ENCODE data around the gene RHOG. TPM values are rescaled to one million over a fixed set of nuclear protein-coding genes. Genes with fewer than 3 reads are reported as not detected.

Gene RHOG
- polyA plus RNA-seq, 1 experiment: 96.8 TPM

- no peak for DNase-seq (ENCODE audit: low read depth)
- peaks cover 15% of the 10 kb centered on the region for H3K36me3 ChIP-seq (ENCODE audit: control insufficient read depth, insufficient read depth, low read length)
- POLR2A ChIA-PET: no interaction called here
- no peak overlapping the region for H3K4me3 ChIP-seq (ENCODE audit: low read depth, low read length)
- TF ChIP-seq, protein P1, sequence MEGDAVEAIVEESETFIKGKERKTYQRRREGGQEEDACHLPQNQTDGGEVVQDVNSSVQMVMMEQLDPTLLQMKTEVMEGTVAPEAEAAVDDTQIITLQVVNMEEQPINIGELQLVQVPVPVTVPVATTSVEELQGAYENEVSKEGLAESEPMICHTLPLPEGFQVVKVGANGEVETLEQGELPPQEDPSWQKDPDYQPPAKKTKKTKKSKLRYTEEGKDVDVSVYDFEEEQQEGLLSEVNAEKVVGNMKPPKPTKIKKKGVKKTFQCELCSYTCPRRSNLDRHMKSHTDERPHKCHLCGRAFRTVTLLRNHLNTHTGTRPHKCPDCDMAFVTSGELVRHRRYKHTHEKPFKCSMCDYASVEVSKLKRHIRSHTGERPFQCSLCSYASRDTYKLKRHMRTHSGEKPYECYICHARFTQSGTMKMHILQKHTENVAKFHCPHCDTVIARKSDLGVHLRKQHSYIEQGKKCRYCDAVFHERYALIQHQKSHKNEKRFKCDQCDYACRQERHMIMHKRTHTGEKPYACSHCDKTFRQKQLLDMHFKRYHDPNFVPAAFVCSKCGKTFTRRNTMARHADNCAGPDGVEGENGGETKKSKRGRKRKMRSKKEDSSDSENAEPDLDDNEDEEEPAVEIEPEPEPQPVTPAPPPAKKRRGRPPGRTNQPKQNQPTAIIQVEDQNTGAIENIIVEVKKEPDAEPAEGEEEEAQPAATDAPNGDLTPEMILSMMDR (IDR thresholded peaks at IDR 0.05; ENCODE audit: insufficient read depth, low read depth, low read length): no peak
- no peaks in the 10 kb centered on the region for H3K27me3 ChIP-seq (ENCODE audit: control insufficient read depth, insufficient read depth, low read length)
- CTCF ChIA-PET: interaction anchor here (0.7 to 1.1 kb wide), 3 partner anchors 14 to 111 kb away, joined by 3 to 5 read pairs (median 3); no protein-coding TSS in a partner anchor
Observed at GRCh38 chr11:3830730-3831129, 10.0 kb downstream of the RHOG start.

DNA sequence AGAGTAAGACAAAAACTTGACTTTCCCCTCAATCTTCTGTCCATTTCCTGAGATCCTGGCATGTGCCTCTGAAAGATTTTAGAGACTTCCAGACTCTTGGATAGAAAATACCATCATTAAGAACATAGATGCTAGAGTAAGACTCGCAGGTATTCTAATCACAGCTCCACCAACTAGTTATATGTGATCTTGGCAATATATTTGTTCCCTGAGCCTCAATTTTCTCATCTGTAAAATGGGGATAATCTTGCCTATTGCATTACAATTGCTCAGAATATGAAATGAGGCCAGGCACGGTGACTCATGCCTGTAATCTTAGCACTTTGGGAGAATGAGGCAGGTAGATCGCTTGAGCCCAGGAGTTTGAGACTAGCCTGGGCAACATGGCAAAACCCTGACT is 10.7 kb downstream of the RHOG start:
- ChIA-PET POLR2A (no interaction called here), CTCF (no interaction called here)
- TF ChIP-seq, protein P1 (IDR thresholded peaks at IDR 0.05; ENCODE audit: insufficient read depth, low read depth, low read length): no peak
- no peak for DNase-seq (ENCODE audit: low read depth)
- peaks cover 17% of the 10 kb centered on the region for H3K36me3 ChIP-seq (ENCODE audit: control insufficient read depth, insufficient read depth, low read length)
- no peak overlapping the region for H3K4me3 ChIP-seq (ENCODE audit: low read depth, low read length)
- H3K27me3 ChIP-seq (ENCODE audit: control insufficient read depth, insufficient read depth, low read length): no peaks in the 10 kb centered on the region

GRCh38 chr11:3827434-3828186 is 13.1 kb downstream of the RHOG start:
- Histone ChIP-seq H3K36me3 (ENCODE audit: control insufficient read depth, insufficient read depth, low read length) (peaks cover 20% of the 10 kb centered on the region), H3K27me3 (ENCODE audit: control insufficient read depth, insufficient read depth, low read length) (no peaks in the 10 kb centered on the region), H3K4me3 (ENCODE audit: low read depth, low read length) (no peak overlapping the region)
- CTCF ChIA-PET: interaction anchor here (1.7 kb wide), 1 partner anchor 15 kb away, joined by 3 read pairs; no protein-coding TSS in a partner anchor
- TF ChIP-seq, protein P1 (IDR thresholded peaks at IDR 0.05; ENCODE audit: insufficient read depth, low read depth, low read length): no peak
- no peak for DNase-seq (ENCODE audit: low read depth)
- POLR2A ChIA-PET: no interaction called here

- Histone ChIP-seq H3K4me3 (ENCODE audit: low read depth, low read length) (no peak overlapping the region), H3K27me3 (ENCODE audit: control insufficient read depth, insufficient read depth, low read length) (no peaks in the 10 kb centered on the region), H3K36me3 (ENCODE audit: control insufficient read depth, insufficient read depth, low read length) (peaks cover 20% of the 10 kb centered on the region)
- TF ChIP-seq, protein P1 (IDR thresholded peaks at IDR 0.05; ENCODE audit: insufficient read depth, low read depth, low read length): no peak
- ChIA-PET POLR2A (no interaction called here), CTCF (interaction anchor here (1.7 kb wide), 1 partner anchor 14 kb away, joined by 3 read pairs; no protein-coding TSS in a partner anchor)
- no peak for DNase-seq (ENCODE audit: low read depth)
Observed at GRCh38 chr11:3826721-3827120, 14.0 kb downstream of the RHOG start.

DNA sequence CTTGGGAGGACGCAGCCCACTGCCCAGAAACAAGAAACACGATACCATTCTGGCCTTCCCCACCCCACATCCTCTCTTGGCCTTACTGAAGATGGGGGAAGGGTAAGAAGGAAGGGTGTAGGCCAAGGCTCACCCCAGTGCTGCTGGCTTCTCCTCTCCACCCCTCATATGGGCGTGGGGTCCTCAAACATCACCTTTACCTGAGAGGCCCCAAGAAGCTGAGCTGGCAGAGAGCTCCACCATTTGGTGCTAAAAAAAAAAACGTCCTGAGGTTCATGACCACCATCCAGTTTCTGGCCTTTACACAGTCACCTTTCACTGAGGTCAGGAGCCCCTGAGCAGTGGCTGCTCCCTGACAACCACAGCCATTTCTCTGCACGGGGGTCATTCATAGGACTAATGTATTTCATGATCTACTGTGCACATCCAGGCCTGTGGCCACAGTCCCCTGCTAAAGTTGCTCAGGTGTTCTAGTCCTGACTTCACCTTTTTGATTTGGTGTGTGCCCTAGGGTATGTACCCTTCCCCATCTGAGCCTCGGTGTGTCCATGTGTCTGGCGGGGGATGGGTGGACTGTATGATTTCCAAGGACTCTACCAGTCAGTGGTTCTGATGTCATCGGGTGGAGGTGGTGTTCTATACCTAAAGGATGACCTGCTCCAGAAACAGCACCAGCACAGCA is 15.1 kb downstream of the RHOG start:
- Histone ChIP-seq H3K36me3 (ENCODE audit: control insufficient read depth, insufficient read depth, low read length) (peaks cover 17% of the 10 kb centered on the region), H3K27me3 (ENCODE audit: control insufficient read depth, insufficient read depth, low read length) (no peaks in the 10 kb centered on the region), H3K4me3 (ENCODE audit: low read depth, low read length) (no peak overlapping the region)
- ChIA-PET CTCF (interaction anchor here (1.0 to 1.7 kb wide), 4 partner anchors 13 to 16 kb away, joined by 3 to 4 read pairs (median 3); no protein-coding TSS in a partner anchor), POLR2A (no interaction called here)
- no peak for DNase-seq (ENCODE audit: low read depth)
- TF ChIP-seq, protein P1 (IDR thresholded peaks at IDR 0.05; ENCODE audit: insufficient read depth, low read depth, low read length): no peak

Measured in BJ (cell line).